ENCODE data around the gene XKR7.

XKR7 gene

GRCh38 chr20:31977080-31977479 is 9.1 kb downstream of the XKR7 start:
- no peak for DNase-seq (ENCODE audit: low read depth in 2 of 2, low spot score in 1 of 2)

GRCh38 chr20:31979713-31980426 is 11.9 kb downstream of the XKR7 start:
- no peak for DNase-seq (ENCODE audit: low read depth in 2 of 2, low spot score in 1 of 2)

GRCh38 chr20:31981784-31982183 is 13.8 kb downstream of the XKR7 start:
- no peak for DNase-seq (ENCODE audit: low read depth in 2 of 2, low spot score in 1 of 2)

GRCh38 chr20:31984981-31985471 is 17.1 kb downstream of the XKR7 start:
- no peak for DNase-seq (ENCODE audit: low read depth in 2 of 2, low spot score in 1 of 2)

- DNase-seq (ENCODE audit: low read depth in 2 of 2, low spot score in 1 of 2) = no peak
These were observed 19.8 kb downstream of the XKR7 start for GRCh38 chr20:31987744-31988143.

- DNase-seq (ENCODE audit: low read depth in 2 of 2, low spot score in 1 of 2) = no peak
These were observed 20.6 kb downstream of the XKR7 start for GRCh38 chr20:31988430-31989015.

- no peak for DNase-seq (ENCODE audit: low read depth in 2 of 2, low spot score in 1 of 2)
These were observed 21.2 kb downstream of the XKR7 start for GRCh38 chr20:31989030-31989645.

GRCh38 chr20:31990641-31991338 is 22.8 kb downstream of the XKR7 start:
- DNase-seq (ENCODE audit: low read depth in 2 of 2, low spot score in 1 of 2) = no peak

GRCh38 chr20:31991339-31991705 is 23.4 kb downstream of the XKR7 start:
- DNase-seq (ENCODE audit: low read depth in 2 of 2, low spot score in 1 of 2) = no peak

- DNase-seq (ENCODE audit: low read depth in 2 of 2, low spot score in 1 of 2) = no peak
These were observed 24.1 kb downstream of the XKR7 start for GRCh38 chr20:31992086-31992485.

GRCh38 chr20:31996996-31997395 is 29.0 kb downstream of the XKR7 start:
- no peak for DNase-seq (ENCODE audit: low read depth in 2 of 2, low spot score in 1 of 2)

- DNase-seq (ENCODE audit: low read depth in 2 of 2, low spot score in 1 of 2) = no peak
These were observed 30.3 kb downstream of the XKR7 start for GRCh38 chr20:31998246-31998645.

- no peak for DNase-seq (ENCODE audit: low read depth in 2 of 2, low spot score in 1 of 2)
These were observed 35.4 kb downstream of the XKR7 start for GRCh38 chr20:32003325-32003724.

- no peak for DNase-seq (ENCODE audit: low read depth in 2 of 2, low spot score in 1 of 2)
These were observed 37.0 kb downstream of the XKR7 start for GRCh38 chr20:32004963-32005362.

GRCh38 chr20:32006053-32006452 is 38.1 kb downstream of the XKR7 start:
- no peak for DNase-seq (ENCODE audit: low read depth in 2 of 2, low spot score in 1 of 2)

- DNase-seq (ENCODE audit: low read depth in 2 of 2, low spot score in 1 of 2) = no peak
These were observed 39.2 kb downstream of the XKR7 start for GRCh38 chr20:32006841-32007786.

GRCh38 chr20:32007787-32008616 is 40.1 kb downstream of the XKR7 start:
- no peak for DNase-seq (ENCODE audit: low read depth in 2 of 2, low spot score in 1 of 2)

- no peak for DNase-seq (ENCODE audit: low read depth in 2 of 2, low spot score in 1 of 2)
These were observed 41.6 kb downstream of the XKR7 start for GRCh38 chr20:32009564-32009963.

- DNase-seq (ENCODE audit: low read depth in 2 of 2, low spot score in 1 of 2) = no peak
These were observed 42.1 kb downstream of the XKR7 start, which contains the start of gene CCM2L for GRCh38 chr20:32010101-32010500. Gene CCM2L, plus strand, starts transcription at chr20:32010438. Its CDS starts 17 bp downstream, at chr20:32010455.

- no peak for DNase-seq (ENCODE audit: low read depth in 2 of 2, low spot score in 1 of 2)
These were observed 42.7 kb downstream of the XKR7 start for GRCh38 chr20:32010666-32011065.
